HL-60/S4 treated with retinoic acid at 250 ng/mL for 4 days and 3 days (cell line): ENCODE measurements around the gene ADGRL3.

Source experiments
- in situ Hi-C: fragments of 300-500 bp; cut with MboI; formaldehyde crosslinking; loops from 2 replicates; pipeline ENCODE4 v1.7.0; 2022; ENCODE audit warnings: low sequenced_read_pairs

Gene ADGRL3

GRCh38 chr4:62030958-62031357 lies 830.8 kb downstream of the ADGRL3 start:
- in situ Hi-C loops = no loop called here

GRCh38 chr4:62037571-62037970 lies 837.4 kb downstream of the ADGRL3 start:
- in situ Hi-C loops = no loop called here

DNA sequence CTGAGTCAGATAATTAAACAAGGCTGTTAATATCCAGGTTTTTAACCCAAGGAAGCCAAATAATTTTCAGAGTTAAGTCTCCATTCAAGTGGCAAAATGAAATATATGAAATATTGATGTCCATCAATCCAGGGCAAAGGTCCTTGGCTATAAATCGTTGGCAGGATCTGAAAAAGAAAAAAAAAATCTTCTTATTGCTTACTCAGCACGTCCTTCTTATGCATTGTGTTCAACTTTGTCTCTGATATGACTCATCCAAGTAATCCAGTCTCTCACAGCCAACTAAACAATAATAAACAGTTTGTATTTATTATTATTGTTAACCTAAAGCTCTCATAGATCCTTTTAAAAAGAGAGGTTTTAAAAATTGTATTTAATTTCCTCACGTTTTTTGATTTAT lies 851.2 kb downstream of the ADGRL3 start:
- in situ Hi-C loops = no loop called here

DNA sequence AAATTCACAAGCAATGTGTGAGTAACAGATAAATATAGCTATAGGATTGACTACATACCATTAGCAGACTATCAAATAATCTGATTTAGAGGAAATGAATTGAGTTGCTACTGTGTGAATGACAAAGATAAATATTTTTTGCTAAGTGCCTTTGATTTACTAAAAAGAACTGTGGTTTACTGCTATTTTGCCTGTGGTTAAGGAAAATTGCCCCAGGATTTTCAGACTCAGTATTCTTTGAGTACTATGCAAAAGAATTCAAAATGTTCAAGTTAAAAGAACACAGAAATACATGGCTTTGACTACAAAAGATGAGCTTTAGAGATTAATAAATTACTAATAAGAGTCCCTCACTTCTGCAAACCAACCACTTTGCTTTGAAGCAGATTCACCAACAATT lies 853.8 kb downstream of the ADGRL3 start:
- in situ Hi-C loops = no loop called here

- in situ Hi-C loops = no loop called here
Observed at GRCh38 chr4:62057031-62057430, 856.9 kb downstream of the ADGRL3 start.

DNA sequence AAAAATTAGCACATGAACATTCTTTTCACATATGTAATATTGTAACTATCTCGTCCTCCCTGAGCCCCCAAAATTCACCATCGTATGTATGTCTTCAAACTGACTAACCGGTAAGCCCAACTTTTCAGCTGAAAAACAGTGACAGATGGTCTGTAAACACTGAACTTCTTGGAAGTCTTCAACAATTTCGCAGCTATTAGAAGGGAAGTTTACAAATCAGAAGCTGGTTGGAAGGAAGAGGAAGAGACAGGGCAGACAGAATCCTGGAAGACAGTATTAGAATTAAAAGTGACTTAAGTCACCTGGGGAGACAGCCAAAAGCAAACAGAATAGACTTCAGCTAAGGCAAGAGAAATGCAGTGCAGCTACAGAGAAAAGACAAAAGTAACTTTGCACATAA lies 858.4 kb downstream of the ADGRL3 start:
- in situ Hi-C loops = no loop called here

GRCh38 chr4:62070291-62070852 lies 870.2 kb downstream of the ADGRL3 start:
- in situ Hi-C loops = no loop called here

GRCh38 chr4:62075089-62075488 lies 875.0 kb downstream of the ADGRL3 start:
- in situ Hi-C loops = no loop called here

GRCh38 chr4:62075521-62075920 lies 875.4 kb downstream of the ADGRL3 start:
- in situ Hi-C loops = no loop called here

- in situ Hi-C loops = no loop called here
Observed at GRCh38 chr4:62077406-62077805, 877.3 kb downstream of the ADGRL3 start.

DNA sequence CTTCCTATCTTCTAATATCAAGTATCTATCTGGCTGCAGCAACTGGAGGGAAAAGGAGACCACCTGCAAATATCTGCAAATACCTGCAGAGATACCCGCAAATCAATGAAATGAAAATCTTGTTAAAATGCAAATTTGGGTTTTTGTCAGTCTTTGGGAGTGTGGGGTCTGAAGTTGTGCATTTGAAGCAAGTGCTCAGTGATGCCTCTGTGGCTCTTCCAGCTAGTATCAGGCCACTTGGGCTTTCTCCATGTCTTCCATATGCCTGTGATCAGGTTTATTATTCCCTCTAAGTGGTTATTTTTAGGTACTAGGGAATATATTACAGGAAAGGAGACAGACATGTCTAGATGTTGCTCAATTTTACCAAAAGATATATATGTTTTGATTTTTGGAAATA lies 880.3 kb downstream of the ADGRL3 start:
- in situ Hi-C loops = no loop called here

GRCh38 chr4:62087706-62088105 lies 887.6 kb downstream of the ADGRL3 start:
- in situ Hi-C loops = no loop called here

GRCh38 chr4:62093735-62094134 lies 893.6 kb downstream of the ADGRL3 start:
- in situ Hi-C loops = no loop called here

DNA sequence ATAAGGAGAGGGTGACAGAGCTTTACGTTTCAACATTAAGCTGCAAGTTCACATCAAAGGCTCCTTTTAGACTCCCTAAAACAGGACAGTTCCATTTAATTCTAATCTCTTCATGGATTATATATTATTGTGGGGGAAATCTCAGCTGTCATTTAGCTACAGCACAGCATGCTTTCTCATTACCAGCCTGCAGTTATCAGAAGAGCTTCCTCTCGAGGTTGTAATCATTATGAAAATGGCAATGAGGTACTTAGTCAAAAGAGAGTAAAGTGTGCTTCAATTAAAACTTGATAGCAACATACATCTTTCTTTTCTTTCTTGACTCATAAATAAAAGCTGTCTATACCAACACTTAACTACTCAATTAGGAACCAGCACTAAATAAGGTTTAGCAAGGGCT lies 896.8 kb downstream of the ADGRL3 start:
- in situ Hi-C loops = no loop called here

DNA sequence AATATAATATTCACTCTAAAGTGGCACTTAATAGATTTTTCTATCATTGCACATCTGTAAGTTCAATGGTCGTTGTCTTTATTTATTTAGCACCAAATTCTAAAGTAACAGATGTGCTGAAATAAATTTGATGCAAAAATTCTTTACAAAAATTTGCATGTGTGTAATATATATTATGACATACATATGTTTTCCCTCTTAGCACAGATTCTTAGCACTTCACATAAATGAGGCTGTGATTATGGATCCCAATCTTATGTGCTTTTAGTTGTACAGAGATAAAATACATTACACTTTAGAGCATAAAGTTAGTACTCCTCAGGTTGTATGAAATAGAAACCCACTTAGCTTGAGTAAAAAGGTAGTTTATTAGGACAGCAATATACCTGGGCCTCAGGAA lies 915.1 kb downstream of the ADGRL3 start:
- in situ Hi-C loops = no loop called here

GRCh38 chr4:62117886-62118285 lies 917.8 kb downstream of the ADGRL3 start:
- in situ Hi-C loops = no loop called here

GRCh38 chr4:62118558-62118957 lies 918.4 kb downstream of the ADGRL3 start:
- in situ Hi-C loops = no loop called here

DNA sequence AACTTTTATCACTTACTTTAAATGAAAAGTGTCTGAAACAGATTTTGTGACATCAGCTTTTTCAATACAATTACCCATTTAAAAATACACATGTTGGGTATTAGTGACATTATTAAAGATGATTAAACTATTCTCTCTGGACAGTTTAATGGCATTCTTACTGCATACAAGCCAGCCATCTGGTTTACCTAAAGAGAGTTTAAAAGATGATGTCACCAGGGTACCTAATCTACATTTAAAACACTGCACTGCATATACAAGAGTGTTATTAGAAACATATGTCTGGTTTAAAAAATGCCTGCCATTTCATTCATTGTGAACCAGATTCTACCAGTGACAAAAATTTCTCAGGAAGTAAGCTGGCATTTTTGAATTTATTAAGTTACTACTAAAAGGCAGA lies 919.1 kb downstream of the ADGRL3 start:
- in situ Hi-C loops = no loop called here

DNA sequence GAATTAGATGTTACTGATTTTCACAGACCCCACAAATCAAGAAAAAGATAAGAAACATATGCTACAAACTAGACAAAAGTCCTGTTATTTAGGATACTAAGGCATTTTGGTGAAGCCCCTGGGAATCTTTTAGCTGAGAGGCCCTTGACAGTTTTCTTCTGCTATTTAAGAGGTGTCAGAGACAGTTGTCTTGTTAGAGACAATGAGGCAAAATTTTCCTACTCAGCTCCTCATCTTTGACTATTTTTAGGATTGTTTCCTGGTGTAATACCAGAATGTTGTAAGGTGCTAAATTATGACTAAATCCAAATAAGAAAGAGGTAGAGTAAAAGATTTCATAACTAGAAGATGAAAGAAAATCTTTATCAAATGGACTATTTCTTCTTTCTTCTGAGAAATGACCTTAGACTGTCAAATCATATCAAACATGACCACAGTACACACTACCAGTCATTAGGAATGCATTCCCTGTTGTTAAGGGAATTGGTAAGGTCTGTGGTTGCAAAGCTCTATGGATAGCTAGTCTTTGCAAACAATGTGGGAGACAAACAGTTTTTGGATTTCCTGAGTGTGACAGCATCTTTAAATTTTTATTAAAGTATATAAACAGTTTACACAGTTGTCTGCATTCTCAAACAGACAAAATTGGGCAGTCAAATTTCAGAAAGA lies 926.1 kb downstream of the ADGRL3 start:
- in situ Hi-C loops = no loop called here
